ENCODE data around the gene HAUS5. TPM values are rescaled to one million over a fixed set of nuclear protein-coding genes. Genes with fewer than 3 reads are reported as not detected.

The HAUS5 gene
- total RNA-seq, 1 experiment from 2014 or later: 31.7 TPM

- RAD21 ChIA-PET (ENCODE audit: low non-redundant PET in 1 of 2, low total read pairs in 2 of 2, uncharacterized antibody in 2 of 2, unreplicated experiment in 2 of 2): no interaction called here
- ATAC-seq (no peak), DNase-seq (ENCODE audit: low read depth, low spot score) (no peak)
- CTCF ChIA-PET: no interaction called here
- POLR2A ChIA-PET: no interaction called here
- H3K27ac ChIP-seq (ENCODE audit: low read depth, low read length): no peak overlapping the region
- no peak overlapping the region for H2AFZ ChIP-seq (ENCODE audit: low read depth, low read length, poor library complexity, severe bottlenecking)
- no peaks in the 10 kb centered on the region for H3K27me3 ChIP-seq (ENCODE audit: insufficient read depth, low read length)
- H3K4me3 ChIP-seq (replicated peaks in 1 of 2; ENCODE audit: low read depth in 1 of 2, low read length in 2 of 2): no peak overlapping the region
- no peaks in the 10 kb centered on the region for H4K20me1 ChIP-seq (ENCODE audit: insufficient read depth)
- no peak overlapping the region for H3K9ac ChIP-seq (ENCODE audit: low read length)
- H3K4me1 ChIP-seq (ENCODE audit: control insufficient read depth in 1 of 2, insufficient read depth in 2 of 2, low read length in 2 of 2): 0 out of 4 replicates have a peak, but pooled peaks cover 0 to 4% of the 10 kb centered on the region in 2 experiments
- no peaks in the 10 kb centered on the region for H3K9me2 ChIP-seq (ENCODE audit: insufficient read depth)
- TF ChIP-seq FOSL1 (IDR thresholded peaks at IDR 0.05; ENCODE audit: low read depth): no peak
- no peak for TF ChIP-seq YY1 (IDR thresholded peaks at IDR 0.05; ENCODE audit: extremely low read depth, insufficient replicate concordance, low read depth, low read length)
- TF ChIP-seq ELF1 (IDR thresholded peaks at IDR 0.05; ENCODE audit: borderline replicate concordance, low read depth): no peak
- intact Hi-C loops (cut with micrococcal nuclease): no loop called here
- H3K36me3 ChIP-seq (ENCODE audit: control insufficient read depth in 1 of 2, insufficient read depth in 2 of 2, low read length in 2 of 2): peaks cover 21 to 30% of the 10 kb centered on the region in 2 experiments; a peak in 3 of 4 replicates
- no peaks in the 10 kb centered on the region for H3K9me3 ChIP-seq (ENCODE audit: control insufficient read depth in 1 of 2, insufficient read depth in 1 of 2, low read depth in 1 of 2, low read length in 2 of 2)
- no TSS peak for BruUV-seq (replicated peaks)
- H3K4me2 ChIP-seq (ENCODE audit: low read length): no peak overlapping the region
- no peaks in the 10 kb centered on the region for H3K79me2 ChIP-seq (ENCODE audit: insufficient read depth, low read length)
These were observed 24.1 kb downstream of the HAUS5 start for GRCh38 chr19:35636651-35637050.

GRCh38 chr19:35637165-35637564, 24.6 kb downstream of the HAUS5 start:
- Histone ChIP-seq H2AFZ (ENCODE audit: low read depth, low read length, poor library complexity, severe bottlenecking) (no peak overlapping the region), H3K27ac (ENCODE audit: low read depth, low read length) (no peak overlapping the region), H3K4me2 (ENCODE audit: low read length) (no peak overlapping the region), H4K20me1 (ENCODE audit: insufficient read depth) (no peaks in the 10 kb centered on the region), H3K27me3 (ENCODE audit: insufficient read depth, low read length) (no peaks in the 10 kb centered on the region), H3K4me3 (replicated peaks in 1 of 2; ENCODE audit: low read depth in 1 of 2, low read length in 2 of 2) (no peak overlapping the region), H3K4me1 (ENCODE audit: control insufficient read depth in 1 of 2, insufficient read depth in 2 of 2, low read length in 2 of 2) (0 out of 4 replicates have a peak, but pooled peaks cover 0 to 4% of the 10 kb centered on the region in 2 experiments), H3K9ac (ENCODE audit: low read length) (no peak overlapping the region), H3K79me2 (ENCODE audit: insufficient read depth, low read length) (no peaks in the 10 kb centered on the region), H3K36me3 (ENCODE audit: control insufficient read depth in 1 of 2, insufficient read depth in 2 of 2, low read length in 2 of 2) (peaks cover 21 to 25% of the 10 kb centered on the region in 2 experiments; a peak in 3 of 4 replicates), H3K9me2 (ENCODE audit: insufficient read depth) (no peaks in the 10 kb centered on the region), H3K9me3 (ENCODE audit: control insufficient read depth in 1 of 2, insufficient read depth in 1 of 2, low read depth in 1 of 2, low read length in 2 of 2) (no peaks in the 10 kb centered on the region)
- ChIA-PET CTCF (no interaction called here), POLR2A (interaction anchor here (0.7 kb wide), 1 partner anchor 11 kb away, joined by 3 read pairs; the partner anchor contains the start of gene COX6B1), RAD21 (ENCODE audit: low non-redundant PET in 1 of 2, low total read pairs in 2 of 2, uncharacterized antibody in 2 of 2, unreplicated experiment in 2 of 2) (no interaction called here)
- ATAC-seq: no peak
- intact Hi-C loops (cut with micrococcal nuclease): no loop called here
- TF ChIP-seq JUND (IDR thresholded peaks at IDR 0.05) (no peak), RAD21 (IDR thresholded peaks at IDR 0.05; ENCODE audit: low read depth) (no peak), CTCF (IDR thresholded peaks at IDR 0.05 in 2 of 3, conservative IDR thresholded peaks at IDR 0.05 in 1 of 3; ENCODE audit: borderline replicate concordance in 1 of 3, insufficient read depth in 1 of 3, low read depth in 2 of 3, low read length in 2 of 3) (no peak), EGR1 (IDR thresholded peaks at IDR 0.05; ENCODE audit: low read depth) (no peak), ZFX (IDR thresholded peaks at IDR 0.05) (no peak), FOSL1 (IDR thresholded peaks at IDR 0.05; ENCODE audit: low read depth) (no peak), MAX (IDR thresholded peaks at IDR 0.05) (no peak), CBX3 (IDR thresholded peaks at IDR 0.05; ENCODE audit: low read depth) (no peak), SP1 (IDR thresholded peaks at IDR 0.05; ENCODE audit: low read depth) (no peak), EZH2 (IDR thresholded peaks at IDR 0.05) (no peak), EZH2phosphoT487 (IDR thresholded peaks at IDR 0.05; ENCODE audit: borderline replicate concordance) (no peak), TCF7L2 (IDR thresholded peaks at IDR 0.05; ENCODE audit: borderline replicate concordance, extremely low read depth, insufficient read depth, insufficient read length) (no peak), ZBTB33 (IDR thresholded peaks at IDR 0.05; ENCODE audit: extremely low read depth, insufficient replicate concordance, low read length) (no peak), ATF3 (IDR thresholded peaks at IDR 0.05) (no peak), POLR2A (IDR thresholded peaks at IDR 0.05; ENCODE audit: borderline replicate concordance, extremely low read depth, insufficient read depth, insufficient read length) (no peak), CEBPB (IDR thresholded peaks at IDR 0.05; ENCODE audit: low read depth) (no peak), SRF (IDR thresholded peaks at IDR 0.05; ENCODE audit: low read depth) (no peak)
- no TSS peak for BruUV-seq (replicated peaks)
- DNase-seq (ENCODE audit: low read depth, low spot score): no peak
